PC-9 (cell line): ENCODE results near the gene ADGRA1.

ENCODE experiments used
- CTCF ChIP-seq: fragments of 200-600 bp; sonication (generic); conservative IDR thresholded peaks from 2 replicates; pipeline ENCODE4 v1.6.1; 2017; ENCODE audit warnings: mixed run types, antibody characterized with exemption, mild to moderate bottlenecking, moderate library complexity
- EZH2 ChIP-seq: fragments of 200-600 bp; sonication (generic); IDR thresholded peaks from 2 replicates; pipeline ENCODE4 v1.8.0; 2017; ENCODE audit warnings: antibody characterized with exemption, low read depth

- TF ChIP-seq EZH2 (no peak), CTCF (no peak)
These were observed 44.0 kb upstream of the ADGRA1 start for GRCh38 chr10:133043541-133044225.
